Measurements from ENCODE around the gene GK2. TPM values are rescaled to one million over a fixed set of nuclear protein-coding genes. Genes with fewer than 3 reads are reported as not detected.

The GK2 gene
- total and polyA plus RNA-seq, 2 of the 4 experiments (the other 2 are of a cell fraction): not detected

- TF ChIP-seq FOS (IDR thresholded peaks at IDR 0.05; ENCODE audit: low read depth, low read length) (no peak), NFE2L2 (IDR thresholded peaks at IDR 0.05; ENCODE audit: low read depth, low read length) (no peak), RFX5 (IDR thresholded peaks at IDR 0.05; ENCODE audit: low read depth, low read length) (no peak), POLR2A (IDR thresholded peaks at IDR 0.05; ENCODE audit: low read depth, low read length) (no peak), MAZ (IDR thresholded peaks at IDR 0.05; ENCODE audit: borderline replicate concordance, low read depth, low read length) (no peak), CTCF (conservative IDR thresholded peaks at IDR 0.05; ENCODE audit: low read depth, low read length) (no peak), BHLHE40 (IDR thresholded peaks at IDR 0.05; ENCODE audit: low read depth, low read length) (no peak), CEBPB (IDR thresholded peaks at IDR 0.05; ENCODE audit: low read depth, low read length) (no peak), MXI1 (IDR thresholded peaks at IDR 0.05; ENCODE audit: borderline replicate concordance, low read depth, low read length) (no peak)
Observed at GRCh38 chr4:79413032-79413885, 5.2 kb upstream of the GK2 start.

More at GRCh38 chr4:79413032-79413885, 5.2 kb upstream of the GK2 start:
- Histone ChIP-seq H3K18ac (ENCODE audit: low read depth, low read length) (no peak overlapping the region), H2BK15ac (ENCODE audit: low read depth, low read length) (no peak overlapping the region), H4K91ac (ENCODE audit: insufficient read depth, low read depth, low read length) (no peak overlapping the region), H4K8ac (ENCODE audit: low read depth in 2 of 2, low read length in 2 of 2) (no peak overlapping the region), H2AFZ (replicated peaks; ENCODE audit: low read length, poor library complexity) (no peak overlapping the region), H3K14ac (replicated peaks; ENCODE audit: low read depth, low read length) (no peak overlapping the region), H3K79me1 (ENCODE audit: low read depth in 1 of 2, low read length in 2 of 2) (no peaks in the 10 kb centered on the region), H3K27ac (ENCODE audit: insufficient read depth, low read length) (no peak overlapping the region), H4K5ac (ENCODE audit: low read depth, low read length) (no peak overlapping the region), H3K36me3 (ENCODE audit: control insufficient read depth, insufficient read depth, low read length) (no peaks in the 10 kb centered on the region), H2BK20ac (ENCODE audit: low read depth, low read length) (no peak overlapping the region), H3K27me3 (ENCODE audit: control insufficient read depth, insufficient read depth, low read length) (no peaks in the 10 kb centered on the region), H3K9me3 (ENCODE audit: control insufficient read depth, insufficient read depth, low read length) (no peaks in the 10 kb centered on the region), H3K56ac (ENCODE audit: extremely low read depth, insufficient read depth, low read length) (no peak overlapping the region), H2BK5ac (ENCODE audit: low read depth, low read length, poor library complexity, severe bottlenecking) (no peak overlapping the region), H3K23ac (ENCODE audit: low read depth, low read length) (no peak overlapping the region), H2AK9ac (replicated peaks; ENCODE audit: low read depth, low read length, poor library complexity) (no peak overlapping the region), H3K9ac (ENCODE audit: low read depth, low read length) (no peak overlapping the region), H3K4me2 (ENCODE audit: low read depth, low read length) (no peak overlapping the region), H3K4me1 (ENCODE audit: control insufficient read depth, insufficient read depth, low read length) (no peaks in the 10 kb centered on the region), H2BK120ac (ENCODE audit: low read depth, low read length) (no peak overlapping the region), H3K4me3 (ENCODE audit: insufficient read depth, low read depth, low read length) (no peak overlapping the region), H3K4ac (ENCODE audit: low read depth, low read length) (no peak overlapping the region), H3K9me1 (ENCODE audit: insufficient read depth, low read length) (no peaks in the 10 kb centered on the region), H4K20me1 (ENCODE audit: insufficient read depth, low read length) (no peaks in the 10 kb centered on the region), H2AK5ac (ENCODE audit: low read depth, low read length) (no peak overlapping the region)
- DNase-seq (no peak), ATAC-seq (ENCODE audit: low read depth) (no peak)
- in situ Hi-C loops (cut with MboI; ENCODE audit: low sequenced_read_pairs) (no loop called here), dilution Hi-C loops (cut with HindIII; ENCODE audit: low sequenced_read_pairs, unreplicated experiment) (no loop called here), intact Hi-C loops (cut with micrococcal nuclease) (no loop called here)
- ChIA-PET POLR2A (ENCODE audit: unreplicated experiment) (no interaction called here), CTCF (no interaction called here)
- BruUV-seq (replicated peaks): no TSS peak
- WGBS, 2 experiments (ENCODE audit: extremely low coverage in 2 of 2, insufficient read length in 1 of 2): 88% methylated on average over 3 of the region's 9 CpGs; no CpG with 5 or more reads in 1 of the 2 experiments
